ENCODE measurements around the gene TMEM170A. TPM values are rescaled to one million over a fixed set of nuclear protein-coding genes. Genes with fewer than 3 reads are reported as not detected.
"Not testable (repeated sequence)": the region's sequence is repeated elsewhere in the genome, so short reads cannot be mapped to it uniquely, and the experiment has no call there.

The TMEM170A gene
- total and polyA plus RNA-seq, 7 donors: 12.7 to 24.5 (median 15.9) TPM

DNA sequence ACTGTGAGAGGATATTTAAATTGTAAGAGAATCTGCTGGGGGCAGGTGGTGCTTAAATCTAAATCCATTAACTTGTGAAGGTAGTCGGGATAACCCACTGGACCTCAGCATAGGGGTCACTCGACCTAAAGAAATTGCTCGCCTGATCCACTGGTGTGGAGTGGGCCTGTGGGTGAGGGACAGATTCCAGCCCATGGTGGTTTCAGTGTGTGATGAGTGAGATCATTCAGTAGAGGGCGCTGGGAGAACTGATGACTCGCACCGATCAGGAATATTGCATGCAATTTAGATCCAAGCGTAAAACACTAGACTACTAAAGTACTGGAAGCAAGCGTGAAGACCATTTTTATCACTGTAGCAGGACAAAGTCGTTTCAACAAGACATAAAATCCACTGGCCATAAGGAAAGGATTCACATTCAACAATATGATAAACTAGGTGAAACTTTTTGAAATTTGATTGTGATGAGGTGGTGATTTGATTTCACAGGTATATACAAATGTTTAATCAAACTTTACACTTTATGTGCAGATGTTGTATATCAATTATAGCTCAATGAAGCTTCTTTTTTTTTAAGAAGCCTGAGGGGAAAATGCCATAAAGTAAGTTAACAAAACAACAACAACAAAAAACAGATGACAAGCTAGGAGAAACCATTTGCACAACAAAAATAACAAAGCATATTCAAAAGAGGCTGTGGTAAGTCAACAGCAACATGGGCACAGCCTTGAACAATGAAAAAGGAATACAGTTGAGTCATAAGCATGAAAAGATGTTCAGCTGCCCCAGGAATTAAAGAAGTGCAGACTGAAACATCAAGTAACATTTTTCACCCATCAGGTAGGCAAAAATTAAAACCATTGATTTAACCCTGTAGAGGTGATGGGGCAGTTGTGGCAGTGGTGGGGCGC is 7.5 kb upstream of the TMEM170A start:
- no peak overlapping the region for H3K27ac ChIP-seq
- H3K9me3 ChIP-seq: no peaks in the 10 kb centered on the region
- TF ChIP-seq, protein P1, sequence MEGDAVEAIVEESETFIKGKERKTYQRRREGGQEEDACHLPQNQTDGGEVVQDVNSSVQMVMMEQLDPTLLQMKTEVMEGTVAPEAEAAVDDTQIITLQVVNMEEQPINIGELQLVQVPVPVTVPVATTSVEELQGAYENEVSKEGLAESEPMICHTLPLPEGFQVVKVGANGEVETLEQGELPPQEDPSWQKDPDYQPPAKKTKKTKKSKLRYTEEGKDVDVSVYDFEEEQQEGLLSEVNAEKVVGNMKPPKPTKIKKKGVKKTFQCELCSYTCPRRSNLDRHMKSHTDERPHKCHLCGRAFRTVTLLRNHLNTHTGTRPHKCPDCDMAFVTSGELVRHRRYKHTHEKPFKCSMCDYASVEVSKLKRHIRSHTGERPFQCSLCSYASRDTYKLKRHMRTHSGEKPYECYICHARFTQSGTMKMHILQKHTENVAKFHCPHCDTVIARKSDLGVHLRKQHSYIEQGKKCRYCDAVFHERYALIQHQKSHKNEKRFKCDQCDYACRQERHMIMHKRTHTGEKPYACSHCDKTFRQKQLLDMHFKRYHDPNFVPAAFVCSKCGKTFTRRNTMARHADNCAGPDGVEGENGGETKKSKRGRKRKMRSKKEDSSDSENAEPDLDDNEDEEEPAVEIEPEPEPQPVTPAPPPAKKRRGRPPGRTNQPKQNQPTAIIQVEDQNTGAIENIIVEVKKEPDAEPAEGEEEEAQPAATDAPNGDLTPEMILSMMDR (IDR thresholded peaks at IDR 0.05): peak; percentile 63 to 81 (median 72)
- no peak for TF ChIP-seq POLR2A (IDR thresholded peaks at IDR 0.05)
- intact Hi-C loops (cut with DNase I): loop anchor here (1.0 to 2.0 kb wide), 2 partner anchors 45 to 293 kb away; no protein-coding TSS in a partner anchor
- 12 to 17% methylated on average over 10 of the region's 10 CpGs for WGBS, 2 donors
- peak; percentile 78 for DNase-seq
- H3K4me1 ChIP-seq: no peaks in the 10 kb centered on the region
- H3K4me3 ChIP-seq: no peak overlapping the region
- H3K27me3 ChIP-seq: no peaks in the 10 kb centered on the region
- no peaks in the 10 kb centered on the region for H3K36me3 ChIP-seq

DNA sequence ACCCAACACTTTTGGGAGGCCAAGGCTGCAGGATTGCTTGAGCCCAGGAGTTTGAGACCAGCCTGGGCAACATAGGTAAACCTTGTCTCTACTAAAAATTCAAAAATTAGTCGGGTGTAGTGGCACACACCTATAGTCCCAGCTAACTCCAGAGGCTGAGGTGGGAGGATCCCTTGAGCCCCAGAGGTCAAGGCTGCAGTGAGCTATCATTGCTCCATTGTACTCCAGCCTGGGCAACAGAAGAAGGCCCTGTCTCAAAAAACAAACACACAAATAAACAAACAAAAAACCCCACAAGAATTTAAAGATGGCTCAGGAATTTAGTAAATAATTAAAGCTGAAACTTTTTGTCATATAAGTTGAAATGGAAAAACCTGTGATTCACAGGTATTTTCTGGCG is 2.3 kb upstream of the TMEM170A start:
- 67 to 84% methylated on average over 2 of the region's 2 CpGs for WGBS, 2 donors
- TF ChIP-seq POLR2A (IDR thresholded peaks at IDR 0.05) (no peak), EP300 (IDR thresholded peaks at IDR 0.05) (no peak), POLR2AphosphoS5 (IDR thresholded peaks at IDR 0.05) (no peak)
- TF ChIP-seq, protein P1 (IDR thresholded peaks at IDR 0.05): no peak
- no peaks in the 10 kb centered on the region for H3K27me3 ChIP-seq

DNA sequence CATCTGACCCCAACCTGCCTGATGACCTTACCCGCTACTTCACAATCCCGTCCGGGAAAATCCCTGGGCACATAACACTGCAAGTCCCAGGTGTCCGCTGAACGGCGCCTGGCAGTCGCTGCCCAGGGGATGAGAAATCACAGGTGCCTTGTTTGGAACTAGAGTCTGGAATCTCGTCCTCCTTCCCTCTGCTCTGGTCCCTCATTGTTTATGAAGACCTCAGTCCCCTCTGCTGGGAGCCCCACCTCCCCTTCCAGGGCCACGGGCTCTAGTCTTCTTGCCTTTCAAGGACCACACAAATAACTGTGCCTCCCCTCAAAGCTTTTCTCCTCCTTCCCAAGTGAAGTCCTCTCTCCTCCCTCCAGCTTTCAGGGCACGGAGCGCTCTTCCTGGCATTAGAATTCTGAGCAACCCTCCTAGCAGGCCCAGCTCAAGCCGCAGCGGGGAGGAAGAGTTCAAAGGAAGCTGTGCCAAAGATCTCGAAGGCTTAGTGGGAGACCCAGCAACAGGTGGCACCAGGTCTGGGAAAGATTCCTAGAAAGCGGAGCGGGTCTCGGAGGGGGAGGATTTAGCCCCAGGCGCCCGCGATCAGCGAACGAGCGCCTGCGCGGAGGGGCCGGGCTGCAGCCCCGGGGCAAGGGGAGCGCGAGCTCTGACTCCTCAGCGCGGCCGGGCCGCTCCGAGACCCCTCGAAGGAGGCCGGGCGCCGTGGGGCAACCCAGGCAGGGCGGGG is 934 bp downstream of the TMEM170A start:
- peak overlapping the region; percentile 96 to 99 (median 97) for H3K27ac ChIP-seq
- H3K36me3 ChIP-seq, H3K27me3 ChIP-seq, H3K9me3 ChIP-seq, DNase-seq: not testable (repeated sequence)
- intact Hi-C loops (cut with DNase I): loop anchor here (1.0 to 5.0 kb wide), 4 partner anchors 29 to 184 kb away; partner anchors contain the start of genes ADAT1, KARS1 and TERF2IP
- H3K4me3 ChIP-seq: peak overlapping the region; percentile 86 to 93 (median 88)
- peaks cover 0 to 20% (median 14%) of the 10 kb centered on the region in 4 donors for H3K4me1 ChIP-seq
- WGBS, 2 donors: 2 to 4% methylated on average over 39 of the region's 39 CpGs

More for the DNA sequence above, 2.3 kb upstream of the TMEM170A start:
- H3K27ac ChIP-seq: no peak overlapping the region
- peaks cover 0 to 15% (median 12%) of the 10 kb centered on the region in 4 donors for H3K4me1 ChIP-seq
- no peak for DNase-seq
- H3K36me3 ChIP-seq: no peaks in the 10 kb centered on the region
- intact Hi-C loops (cut with DNase I): no loop called here
- no peaks in the 10 kb centered on the region for H3K9me3 ChIP-seq
- no peak overlapping the region for H3K4me3 ChIP-seq

DNA sequence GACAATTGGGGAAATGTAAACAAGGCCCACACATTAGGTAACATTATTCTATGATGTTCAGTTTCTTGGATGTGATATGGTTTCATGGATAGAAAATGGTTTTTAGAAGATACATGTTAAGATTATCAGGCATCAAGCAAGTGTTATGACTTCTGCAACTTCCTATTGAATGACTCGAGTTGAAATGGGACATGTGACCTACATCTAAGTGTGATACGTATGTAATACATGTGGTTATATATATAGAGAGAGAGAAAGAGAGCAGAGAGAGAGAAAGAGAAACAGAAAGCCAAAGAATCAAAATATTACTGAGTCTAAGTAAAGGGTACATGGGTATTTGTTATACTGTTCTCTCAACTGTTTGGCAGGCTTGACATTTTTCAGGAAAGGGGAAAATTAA is 1.7 kb downstream of the TMEM170A start:
- no peak for DNase-seq
- H3K27ac ChIP-seq: no peak overlapping the region
- no peaks in the 10 kb centered on the region for H3K9me3 ChIP-seq
- intact Hi-C loops (cut with DNase I): loop anchor here (5.0 kb wide), 1 partner anchor 184 kb away; the partner anchor contains the start of genes KARS1 and TERF2IP
- no peak overlapping the region for H3K4me3 ChIP-seq
- 3 to 6% methylated on average over 2 of the region's 2 CpGs for WGBS, 2 donors
- H3K4me1 ChIP-seq: peaks cover 0 to 20% (median 14%) of the 10 kb centered on the region in 4 donors
- no peaks in the 10 kb centered on the region for H3K27me3 ChIP-seq
- TF ChIP-seq POLR2A (IDR thresholded peaks at IDR 0.05) (no peak), EP300 (IDR thresholded peaks at IDR 0.05) (no peak), POLR2AphosphoS5 (IDR thresholded peaks at IDR 0.05) (no peak)
- TF ChIP-seq, protein P1 (IDR thresholded peaks at IDR 0.05): no peak
- H3K36me3 ChIP-seq: no peaks in the 10 kb centered on the region

DNA sequence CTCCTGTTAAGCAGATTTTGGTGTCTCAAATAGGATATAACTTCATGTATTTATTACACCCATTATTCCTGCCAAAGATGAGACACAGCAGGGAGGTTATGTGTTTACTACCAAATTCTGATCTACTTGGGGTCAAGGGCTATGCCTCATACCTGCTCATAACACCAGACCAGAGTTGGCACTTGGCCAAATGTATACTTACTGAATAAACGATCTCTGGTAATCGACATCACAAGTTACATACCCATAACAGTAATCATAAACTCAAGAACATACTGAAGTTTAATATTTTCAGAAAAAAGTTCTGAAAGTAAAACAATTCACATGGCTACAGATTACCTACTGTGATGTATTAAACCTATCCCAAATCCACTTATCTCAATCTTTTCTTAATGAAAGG is 2.9 kb downstream of the TMEM170A start:
- 13 to 60% methylated on average over 2 of the region's 2 CpGs for WGBS, 2 donors
- peaks cover 0 to 20% (median 14%) of the 10 kb centered on the region in 4 donors for H3K4me1 ChIP-seq
- H3K9me3 ChIP-seq: no peaks in the 10 kb centered on the region
- H3K36me3 ChIP-seq: no peaks in the 10 kb centered on the region
- H3K27me3 ChIP-seq: no peaks in the 10 kb centered on the region
- no peak for DNase-seq
- H3K4me3 ChIP-seq: no peak overlapping the region
- no peak overlapping the region for H3K27ac ChIP-seq
- TF ChIP-seq POLR2AphosphoS5 (IDR thresholded peaks at IDR 0.05): no peak
- TF ChIP-seq, protein P1 (IDR thresholded peaks at IDR 0.05): no peak
- TF ChIP-seq EP300 (IDR thresholded peaks at IDR 0.05): no peak
- no peak for TF ChIP-seq POLR2A (IDR thresholded peaks at IDR 0.05)
- intact Hi-C loops (cut with DNase I): loop anchor here (5.0 kb wide), 1 partner anchor 186 kb away; the partner anchor contains the start of genes KARS1 and TERF2IP
